GM18867 (cell line): ENCODE results near the gene TULP3.

ENCODE experiments used
- ATAC-seq: cut with Tn5 transposase; IDR thresholded peaks from one replicate; pipeline ENCODE4 v1.9.1; 2021; ENCODE audit warnings: mild to moderate bottlenecking, moderate library complexity; ENCODE audit not compliant: unreplicated experiment

TULP3 gene

DNA sequence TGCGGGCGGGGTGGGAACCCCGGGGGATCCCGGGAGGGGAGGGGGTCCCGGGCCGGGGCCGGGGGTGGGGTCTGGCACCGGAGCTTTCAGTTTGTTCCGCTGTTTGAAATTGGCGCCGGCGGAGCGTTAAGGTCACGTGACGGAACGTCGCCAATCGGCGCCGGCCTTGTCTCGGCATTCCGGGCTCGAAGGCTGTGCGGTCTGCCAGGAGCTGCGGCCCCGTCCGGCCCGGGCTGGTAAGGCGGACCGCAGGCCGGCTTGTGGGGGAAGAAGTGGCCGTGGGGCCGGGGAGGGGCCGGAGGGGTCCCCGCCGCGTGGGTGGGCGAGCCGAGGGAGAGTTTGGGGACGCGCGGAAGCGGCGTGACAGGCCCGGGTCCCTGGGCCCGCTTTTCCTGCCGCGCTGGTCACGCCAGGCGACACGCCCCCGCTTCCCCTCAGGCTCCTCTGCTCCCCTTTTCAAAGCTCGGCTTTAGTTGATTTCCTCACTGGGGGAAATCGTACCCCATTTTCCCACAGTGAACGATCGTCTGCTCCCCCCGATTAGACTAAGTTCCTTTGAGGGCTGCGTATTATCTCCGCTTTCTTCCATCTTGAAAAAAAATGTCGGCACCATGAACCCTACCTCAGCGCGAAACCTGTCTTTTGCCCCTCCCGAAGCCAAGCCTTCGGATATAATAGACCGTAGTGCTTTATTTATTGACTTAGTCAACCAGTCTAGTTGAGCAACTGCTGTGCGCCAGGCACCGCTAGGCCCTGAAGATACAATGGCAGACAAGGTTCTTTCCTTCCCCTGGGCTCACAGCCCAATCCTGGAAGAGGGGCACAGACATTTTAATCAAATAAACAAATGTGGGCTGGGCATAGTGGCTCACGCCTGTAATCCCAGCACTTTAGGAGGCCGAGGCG, 13.4 kb upstream of the TULP3 start, which contains the start of the genes FOXM1 and RHNO1:
Gene FOXM1 (minus strand): TSS at position 128 of the 906 bp plus-strand sequence. CDS start 2,696 bp downstream, outside the sequence.
Gene RHNO1 (plus strand): TSS at position 177 of the 906 bp plus-strand sequence. CDS start 8,144 bp downstream, outside the sequence.
- ATAC-seq = peak; percentile 73

DNA sequence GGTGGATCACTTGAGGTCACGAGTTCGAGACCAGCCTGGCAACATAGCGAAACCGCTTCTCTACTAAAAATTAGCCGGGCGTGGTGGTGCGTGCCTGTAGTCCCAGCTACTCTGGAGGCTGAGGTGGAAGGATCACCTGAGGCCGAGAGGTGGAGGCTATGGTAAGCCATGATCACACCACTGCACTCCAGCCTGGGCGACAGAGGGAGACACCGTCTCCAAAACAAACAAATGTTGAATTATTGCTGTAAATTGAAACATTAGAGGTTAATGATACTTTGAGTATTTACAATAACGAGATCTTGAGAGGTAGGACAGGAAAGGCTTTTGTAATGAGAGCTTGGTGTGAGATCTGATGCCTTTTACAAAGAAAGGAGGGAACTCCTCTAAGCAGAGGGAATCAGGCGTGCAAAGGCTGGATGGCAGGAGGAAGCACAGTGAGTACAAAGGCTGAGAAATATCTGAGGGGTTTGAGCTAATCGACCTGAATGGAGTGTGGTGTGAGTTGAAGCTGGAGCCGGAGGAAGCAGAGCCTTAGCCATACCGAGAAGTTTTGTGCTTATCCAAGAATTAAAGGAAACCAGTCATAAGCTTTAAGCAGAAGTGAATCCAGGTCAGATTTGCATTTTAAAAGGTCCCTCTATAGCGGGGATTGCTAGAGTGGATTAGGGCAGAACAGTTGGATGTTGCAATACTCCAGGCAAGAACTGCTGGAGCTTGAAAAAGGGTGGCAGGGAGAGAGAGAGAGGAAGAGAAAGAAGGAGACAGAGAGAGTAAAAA, 12.5 kb upstream of the TULP3 start:
- no peak for ATAC-seq

DNA sequence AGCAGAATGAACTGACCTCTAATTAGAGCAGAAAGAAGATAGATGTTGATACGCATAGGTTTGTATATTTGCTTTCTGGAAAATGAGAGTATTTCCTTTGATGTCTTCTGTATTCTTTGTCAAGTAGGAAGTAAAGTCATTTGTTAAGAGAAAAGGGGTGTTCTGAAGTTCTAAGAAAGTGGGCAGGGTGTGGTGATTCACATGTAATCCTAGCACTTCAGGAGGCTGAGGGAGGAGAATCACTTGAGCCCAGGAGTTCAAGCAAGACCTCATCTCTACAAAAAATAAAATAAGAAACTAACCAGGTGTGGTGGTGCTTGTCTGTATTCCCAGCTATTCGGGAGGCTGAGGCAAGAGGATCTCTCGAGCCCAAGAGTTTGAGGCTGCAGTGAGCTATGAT, 10.8 kb upstream of the TULP3 start:
- no peak for ATAC-seq

- no peak for ATAC-seq
Measured at GRCh38 chr12:2884810-2885209, 5.9 kb upstream of the TULP3 start.

DNA sequence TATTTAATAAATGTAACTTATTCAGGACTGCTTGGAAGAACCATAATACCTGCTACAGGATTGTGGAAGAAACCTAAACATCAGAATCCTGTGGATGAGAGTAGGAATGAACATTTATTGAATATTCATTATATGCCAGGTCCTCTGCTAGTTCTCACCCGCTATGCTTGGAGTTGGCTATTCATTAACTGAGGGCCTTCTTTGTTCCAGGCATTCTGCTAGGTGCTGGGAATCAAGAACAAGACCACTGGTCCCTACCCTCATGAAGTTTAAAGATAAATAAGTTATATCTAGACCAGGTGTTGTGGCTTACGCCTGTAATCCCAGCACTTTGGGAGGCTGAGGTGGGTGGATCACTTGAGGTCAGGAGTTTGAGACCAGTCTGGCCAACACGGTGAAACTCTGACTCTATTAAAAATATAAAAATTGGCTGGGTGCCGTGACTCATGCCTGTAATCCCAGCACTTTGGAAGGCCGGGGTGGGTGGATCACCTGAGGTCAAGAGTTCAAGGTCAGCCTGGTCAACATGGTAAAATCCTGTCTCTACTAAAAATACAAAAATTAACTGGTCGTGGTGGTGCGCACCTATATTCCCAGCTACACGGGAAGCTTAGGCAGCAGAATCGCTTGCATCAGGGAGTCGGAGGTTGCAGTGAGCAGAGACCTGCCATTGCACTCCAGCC, 3.8 kb upstream of the TULP3 start:
- no peak for ATAC-seq

DNA sequence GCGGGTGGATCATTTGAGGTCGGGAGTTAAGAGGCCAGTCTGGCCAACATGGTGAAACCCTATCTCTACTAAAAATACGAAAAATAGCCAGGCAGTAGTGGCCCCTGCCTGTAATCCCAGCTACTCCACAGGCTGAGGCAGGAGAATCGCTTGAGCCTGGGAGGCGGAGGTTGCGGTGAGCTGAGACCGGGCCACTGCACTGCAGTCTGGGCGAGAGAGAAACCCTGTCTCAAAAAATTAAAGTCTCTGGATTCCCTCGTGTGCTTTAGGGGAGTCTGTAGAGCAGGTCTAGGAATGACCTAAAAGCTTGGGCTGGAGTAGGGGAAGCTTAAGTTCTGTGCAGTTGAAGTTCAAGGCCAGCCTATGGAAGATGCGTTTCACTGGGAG, 697 bp upstream of the TULP3 start:
- ATAC-seq = no peak

DNA sequence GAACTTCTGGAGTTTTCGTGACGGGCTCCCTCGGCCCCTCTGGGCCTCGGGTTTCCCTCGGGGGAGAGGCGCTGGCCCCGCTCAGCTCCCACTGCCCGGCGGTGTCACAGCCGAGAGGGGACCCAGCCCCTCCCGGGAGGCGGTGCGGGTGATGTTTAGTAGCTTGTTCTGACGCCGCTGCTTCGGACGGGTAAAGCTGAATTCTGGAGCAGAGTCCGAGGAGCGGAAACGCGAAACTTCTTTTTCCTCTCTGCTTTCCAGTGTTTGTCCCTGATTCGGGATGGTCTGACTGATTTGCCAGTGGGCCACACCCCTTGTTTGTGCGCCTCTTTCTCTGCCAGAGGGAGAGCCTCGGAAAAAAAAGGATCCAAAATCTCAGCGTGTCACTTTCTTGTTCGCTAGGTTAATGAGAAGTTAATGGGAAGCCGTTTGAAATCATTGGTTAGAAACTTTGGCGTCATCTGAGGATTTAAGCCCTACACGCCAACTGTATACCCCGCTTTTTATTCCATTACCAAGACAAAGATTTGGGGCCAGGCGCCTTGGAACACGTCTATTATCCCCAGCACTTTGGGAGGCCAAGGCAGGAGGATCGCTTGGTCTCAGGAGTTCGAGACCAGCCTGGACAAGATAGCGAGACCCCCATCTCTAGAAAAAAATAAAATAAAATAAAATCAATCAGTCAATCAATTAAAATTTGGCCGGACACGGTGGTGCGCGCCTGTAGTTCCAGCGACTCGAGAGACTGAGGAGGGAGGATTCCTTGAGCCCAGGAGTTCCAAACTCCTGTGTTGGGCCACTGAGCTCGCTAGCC, 756 bp downstream of the TULP3 start:
- peak; percentile 12 for ATAC-seq

DNA sequence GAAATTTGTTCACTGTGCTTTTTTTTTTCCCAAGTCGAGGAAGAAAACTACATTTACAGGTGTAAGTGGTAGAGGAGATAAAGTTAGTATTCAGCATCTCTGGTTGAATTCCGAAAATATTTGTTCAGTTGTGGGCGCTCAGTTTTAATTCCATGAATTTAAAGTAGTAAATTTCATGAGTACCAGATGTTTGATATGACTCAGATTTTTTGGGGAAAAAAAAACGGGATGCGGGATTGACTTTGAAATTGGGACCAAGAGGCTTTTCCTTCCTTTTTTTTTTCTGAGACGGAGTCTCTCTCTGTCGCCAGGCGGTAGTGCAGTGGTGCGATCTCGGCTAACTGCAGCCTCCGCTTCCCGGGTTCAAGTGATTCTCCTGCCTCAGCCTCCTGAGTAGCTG, 1.6 kb downstream of the TULP3 start:
- no peak for ATAC-seq

- no peak for ATAC-seq
Measured at GRCh38 chr12:2893007-2893406, 2.3 kb downstream of the TULP3 start.

- no peak for ATAC-seq
Measured at GRCh38 chr12:2895051-2895451, 4.4 kb downstream of the TULP3 start.

- ATAC-seq = no peak
Measured at GRCh38 chr12:2895511-2895910, 4.8 kb downstream of the TULP3 start.

- ATAC-seq = no peak
Measured at GRCh38 chr12:2897418-2897817, 6.7 kb downstream of the TULP3 start.

DNA sequence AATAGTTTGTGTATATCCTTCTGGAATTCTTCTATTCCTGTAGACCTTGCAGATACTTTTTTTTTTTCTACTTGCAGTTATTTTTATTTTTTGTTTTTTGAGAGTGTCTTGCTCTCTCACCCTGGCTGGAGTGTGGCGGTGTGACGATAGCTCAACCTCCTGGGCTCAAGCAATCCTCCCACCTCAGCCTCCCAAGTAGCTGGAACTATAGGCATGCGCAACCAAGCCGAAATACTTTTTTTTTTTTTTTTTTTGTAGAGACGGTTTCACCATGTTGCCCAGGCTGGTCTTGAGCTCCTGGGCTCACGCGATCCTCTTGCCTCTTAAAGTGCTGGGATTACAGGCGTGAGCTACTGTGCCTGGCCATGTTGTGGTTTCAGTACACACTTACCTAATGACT, 10.0 kb downstream of the TULP3 start:
- ATAC-seq = no peak

- no peak for ATAC-seq
Measured at GRCh38 chr12:2902272-2902880, 11.7 kb downstream of the TULP3 start.

DNA sequence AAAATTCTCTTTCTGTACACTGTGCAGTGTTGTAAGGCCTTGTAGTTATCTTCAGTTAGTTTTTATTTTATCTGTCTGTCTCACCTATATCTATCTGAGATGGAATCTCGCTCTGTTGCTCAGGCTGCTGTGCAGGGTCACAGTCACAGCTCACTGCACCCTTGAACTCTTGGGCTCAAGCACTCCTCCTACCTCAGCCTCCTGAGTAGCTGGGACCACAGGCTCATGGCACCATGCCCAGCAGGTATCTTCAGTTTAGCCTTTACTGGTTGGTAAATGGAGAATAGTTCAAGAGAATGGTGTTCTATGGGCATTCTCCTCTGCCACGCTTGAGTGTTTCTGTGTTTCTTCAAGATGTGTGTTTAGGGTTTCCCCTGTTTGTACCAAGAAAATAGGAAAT, 13.6 kb downstream of the TULP3 start:
- ATAC-seq = no peak

GRCh38 chr12:2912216-2912575, 21.5 kb downstream of the TULP3 start:
- no peak for ATAC-seq

DNA sequence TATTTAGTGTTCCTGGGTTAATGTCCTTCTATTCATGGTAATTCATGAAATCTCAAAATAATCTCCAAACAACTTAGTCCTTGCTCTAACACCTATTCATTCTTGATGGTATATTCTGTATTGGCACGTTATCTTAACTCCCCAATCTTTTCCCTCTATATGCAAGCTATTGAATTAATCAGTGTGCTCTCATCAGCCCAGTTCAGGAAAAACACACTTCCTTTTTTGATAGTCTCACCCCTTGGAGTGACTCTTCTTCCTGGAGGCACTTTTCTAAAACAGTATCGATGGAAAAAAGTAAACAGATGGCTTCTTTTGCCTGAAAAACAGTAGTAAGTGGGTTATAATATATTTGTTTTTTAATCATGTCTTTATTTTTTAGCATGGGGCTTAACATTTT, 28.6 kb downstream of the TULP3 start:
- ATAC-seq = no peak

DNA sequence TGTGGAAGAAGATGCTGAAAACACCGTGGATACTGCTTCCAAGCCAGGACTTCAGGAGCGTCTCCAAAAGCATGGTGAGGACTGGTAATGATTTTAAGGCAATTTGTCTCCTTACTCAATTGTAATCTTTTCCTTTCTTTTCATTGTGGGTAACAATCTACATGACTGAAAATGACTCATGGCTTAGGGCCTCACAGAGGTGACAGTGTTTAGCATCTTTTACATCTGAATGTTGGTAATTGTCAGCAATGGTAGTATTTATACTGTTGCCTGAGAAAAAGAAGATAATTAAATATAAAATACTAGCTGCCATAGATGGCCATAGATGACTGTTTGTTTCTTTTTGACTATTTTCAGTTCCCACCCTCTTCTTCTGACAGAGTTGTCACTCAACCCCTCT, 31.6 kb downstream of the TULP3 start:
- ATAC-seq = no peak

DNA sequence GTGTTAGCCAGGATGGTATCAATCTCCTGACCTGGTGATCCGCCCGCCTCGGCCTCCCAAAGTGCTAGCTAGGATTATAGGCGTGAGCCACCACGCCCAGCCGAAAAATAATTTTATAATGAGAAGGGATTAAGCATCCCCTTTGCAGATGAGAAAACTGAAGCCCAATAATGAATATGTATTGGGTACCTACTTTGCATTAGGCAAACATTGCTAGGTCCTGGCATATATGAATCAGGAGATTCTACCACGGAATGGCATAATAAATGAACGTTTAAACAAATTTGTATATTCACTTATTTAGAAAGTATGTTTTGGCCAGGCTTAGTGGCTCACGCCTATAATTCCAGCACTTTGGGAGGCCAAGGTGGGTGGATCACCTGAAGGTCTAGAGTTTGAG, 32.4 kb downstream of the TULP3 start:
- no peak for ATAC-seq

GRCh38 chr12:2924019-2924418, 33.3 kb downstream of the TULP3 start:
- no peak for ATAC-seq
